ENCODE measurements around the gene ARID1B.

DNA sequence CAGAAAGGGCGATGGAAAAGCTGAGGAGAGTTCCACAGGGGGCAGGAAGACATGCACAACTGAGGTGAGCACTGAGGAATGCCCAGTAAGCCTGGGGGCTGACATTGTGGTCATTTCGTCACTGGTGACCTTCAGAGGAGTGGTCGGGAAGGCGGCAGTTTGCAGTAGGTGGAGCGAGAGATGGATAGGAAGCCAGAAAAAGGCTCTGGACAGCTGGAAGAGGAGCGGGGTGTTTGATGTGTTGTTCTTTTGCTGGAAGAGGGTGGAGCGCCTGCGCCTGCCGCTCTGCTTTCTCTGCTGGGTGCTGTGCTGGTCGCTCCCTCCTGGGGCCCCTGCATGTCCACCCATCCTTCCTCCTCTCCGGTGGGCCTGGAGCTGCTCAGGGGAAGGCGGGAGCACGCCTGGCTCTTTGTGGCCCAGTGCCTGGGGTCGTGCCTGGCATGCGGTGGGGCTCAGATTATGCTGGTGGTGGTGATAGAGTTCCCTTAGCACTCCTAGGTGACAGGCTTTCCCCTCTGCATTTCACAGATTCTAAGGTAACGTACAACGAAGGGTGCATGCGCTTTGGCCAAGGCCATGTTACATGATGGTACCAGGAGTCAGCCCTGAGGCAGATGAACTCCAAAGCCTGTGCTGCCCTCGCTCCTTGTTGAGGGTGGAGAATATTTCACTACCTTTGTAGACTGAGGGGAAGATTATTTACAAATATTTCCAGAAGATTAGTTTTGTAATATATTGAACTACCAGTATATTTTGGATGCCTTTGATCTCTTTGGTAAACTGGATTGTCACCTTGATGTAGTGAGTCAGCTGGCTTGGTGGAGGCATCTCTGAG is 20.9 kb downstream of the ARID1B start:
- no peak for TF ChIP-seq POLR2A (IDR thresholded peaks at IDR 0.05)
- TF ChIP-seq, protein P1, sequence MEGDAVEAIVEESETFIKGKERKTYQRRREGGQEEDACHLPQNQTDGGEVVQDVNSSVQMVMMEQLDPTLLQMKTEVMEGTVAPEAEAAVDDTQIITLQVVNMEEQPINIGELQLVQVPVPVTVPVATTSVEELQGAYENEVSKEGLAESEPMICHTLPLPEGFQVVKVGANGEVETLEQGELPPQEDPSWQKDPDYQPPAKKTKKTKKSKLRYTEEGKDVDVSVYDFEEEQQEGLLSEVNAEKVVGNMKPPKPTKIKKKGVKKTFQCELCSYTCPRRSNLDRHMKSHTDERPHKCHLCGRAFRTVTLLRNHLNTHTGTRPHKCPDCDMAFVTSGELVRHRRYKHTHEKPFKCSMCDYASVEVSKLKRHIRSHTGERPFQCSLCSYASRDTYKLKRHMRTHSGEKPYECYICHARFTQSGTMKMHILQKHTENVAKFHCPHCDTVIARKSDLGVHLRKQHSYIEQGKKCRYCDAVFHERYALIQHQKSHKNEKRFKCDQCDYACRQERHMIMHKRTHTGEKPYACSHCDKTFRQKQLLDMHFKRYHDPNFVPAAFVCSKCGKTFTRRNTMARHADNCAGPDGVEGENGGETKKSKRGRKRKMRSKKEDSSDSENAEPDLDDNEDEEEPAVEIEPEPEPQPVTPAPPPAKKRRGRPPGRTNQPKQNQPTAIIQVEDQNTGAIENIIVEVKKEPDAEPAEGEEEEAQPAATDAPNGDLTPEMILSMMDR (IDR thresholded peaks at IDR 0.05), result no peak

All from adrenal gland (tissue), 5 donors.